ENCODE results near the gene GOLGA2. TPM values are rescaled to one million over a fixed set of nuclear protein-coding genes. Genes with fewer than 3 reads are reported as not detected.

Gene GOLGA2
- total RNA-seq, 4 donors from 2014 or later = 18.4 to 174 (median 89.9) TPM

GRCh38 chr9:128298535-128299482 lies 23.0 kb upstream of the GOLGA2 start:
- intact Hi-C loops (cut with DNase I; ENCODE audit: low total_unique reads) = no loop called here

DNA sequence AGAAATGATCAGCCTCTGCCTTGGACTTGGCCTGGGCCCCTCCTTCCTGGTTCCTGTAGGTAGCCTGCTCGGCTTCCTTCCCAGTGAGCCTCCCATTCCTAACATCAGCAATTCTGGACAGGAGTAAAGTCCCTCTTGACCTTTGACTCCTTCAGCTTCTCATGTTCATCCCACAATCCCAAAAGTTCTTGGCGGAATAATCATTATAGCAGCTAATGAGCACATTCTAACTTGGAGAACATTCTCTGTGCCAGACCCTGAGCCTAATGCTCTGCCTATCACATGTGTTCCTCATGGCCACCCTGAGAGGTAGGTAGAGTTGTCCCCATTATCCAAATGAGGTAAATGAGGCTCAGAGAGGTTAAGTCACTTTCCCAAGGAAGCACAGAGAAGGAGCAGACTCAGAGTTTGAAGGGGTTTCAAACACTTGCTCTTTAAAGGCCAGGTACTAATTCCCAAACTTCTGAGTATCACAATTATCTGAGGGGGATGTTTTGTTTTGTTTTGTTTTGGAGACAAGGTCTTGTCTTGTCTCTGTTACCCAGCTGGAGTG lies 21.5 kb upstream of the GOLGA2 start:
- DNase-seq = no peak
- Histone ChIP-seq H3K4me3 (no peak overlapping the region), H3K36me3 (no peaks in the 10 kb centered on the region), H3K27me3 (no peaks in the 10 kb centered on the region), H3K9me3 (no peaks in the 10 kb centered on the region), H3K4me1 (no peaks in the 10 kb centered on the region), H3K27ac (no peak overlapping the region)
- intact Hi-C loops (cut with DNase I; ENCODE audit: low total_unique reads) = no loop called here
- TF ChIP-seq POLR2A (IDR thresholded peaks at IDR 0.05) = no peak
- TF ChIP-seq CTCF (IDR thresholded peaks at IDR 0.05) = no peak

More at GRCh38 chr9:128298535-128299482, 23.0 kb upstream of the GOLGA2 start:
- H3K27ac ChIP-seq = no peak overlapping the region
- no peaks in the 10 kb centered on the region for H3K9me3 ChIP-seq
- H3K4me1 ChIP-seq = no peaks in the 10 kb centered on the region
- no peaks in the 10 kb centered on the region for H3K36me3 ChIP-seq
- H3K27me3 ChIP-seq = no peaks in the 10 kb centered on the region
- no peak for DNase-seq
- TF ChIP-seq CTCF (IDR thresholded peaks at IDR 0.05) (no peak), POLR2A (IDR thresholded peaks at IDR 0.05) (no peak)
- H3K4me3 ChIP-seq = no peak overlapping the region

DNA sequence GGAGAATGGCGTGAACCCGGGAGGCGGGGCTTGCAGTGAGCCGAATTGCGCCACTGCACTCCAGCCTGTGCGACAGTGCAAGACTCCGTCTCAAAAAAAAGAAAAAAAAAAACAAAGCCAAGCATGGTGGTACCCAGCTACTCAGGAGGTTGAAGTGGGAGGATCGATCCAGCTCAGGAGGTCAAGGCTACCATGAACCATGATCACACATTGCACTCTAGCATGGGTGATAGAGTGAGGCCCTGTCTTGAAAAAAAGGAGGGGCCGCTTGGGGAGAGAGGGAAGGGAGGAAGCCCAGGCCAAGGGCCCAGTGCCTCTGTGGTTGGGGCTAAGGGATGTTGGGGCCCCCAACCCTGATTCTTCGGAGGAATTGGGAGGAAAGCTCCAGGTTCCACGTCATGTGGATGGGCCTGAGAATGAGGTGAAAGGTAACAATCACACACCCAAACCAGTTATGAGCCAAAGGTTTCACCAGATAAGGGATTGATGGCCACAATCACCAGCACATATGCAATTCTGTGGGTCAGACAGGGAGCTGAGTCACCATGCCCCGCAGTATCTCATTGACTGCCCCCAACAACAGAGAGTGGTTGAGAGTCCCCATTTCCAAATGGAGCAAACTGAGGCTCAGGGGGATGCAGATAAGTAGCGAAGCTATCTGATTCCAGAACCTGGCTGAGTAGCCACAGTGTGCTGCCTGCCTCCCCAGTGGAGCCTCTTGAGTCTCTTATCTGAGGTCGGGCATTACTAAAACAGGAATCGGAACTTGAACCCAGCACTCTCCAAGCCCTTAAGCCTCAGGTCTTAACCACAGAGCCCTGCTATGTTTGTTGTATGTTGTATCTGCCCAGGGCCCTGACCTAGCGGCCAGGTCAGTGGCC lies 20.8 kb upstream of the GOLGA2 start:
- H3K4me1 ChIP-seq = no peaks in the 10 kb centered on the region
- no peaks in the 10 kb centered on the region for H3K27me3 ChIP-seq
- H3K27ac ChIP-seq = no peak overlapping the region
- no peaks in the 10 kb centered on the region for H3K9me3 ChIP-seq
- intact Hi-C loops (cut with DNase I; ENCODE audit: low total_unique reads) = no loop called here
- H3K36me3 ChIP-seq = no peaks in the 10 kb centered on the region
- TF ChIP-seq CTCF (IDR thresholded peaks at IDR 0.05) = no peak
- no peak for TF ChIP-seq POLR2A (IDR thresholded peaks at IDR 0.05)
- no peak overlapping the region for H3K4me3 ChIP-seq
- DNase-seq = no peak

DNA sequence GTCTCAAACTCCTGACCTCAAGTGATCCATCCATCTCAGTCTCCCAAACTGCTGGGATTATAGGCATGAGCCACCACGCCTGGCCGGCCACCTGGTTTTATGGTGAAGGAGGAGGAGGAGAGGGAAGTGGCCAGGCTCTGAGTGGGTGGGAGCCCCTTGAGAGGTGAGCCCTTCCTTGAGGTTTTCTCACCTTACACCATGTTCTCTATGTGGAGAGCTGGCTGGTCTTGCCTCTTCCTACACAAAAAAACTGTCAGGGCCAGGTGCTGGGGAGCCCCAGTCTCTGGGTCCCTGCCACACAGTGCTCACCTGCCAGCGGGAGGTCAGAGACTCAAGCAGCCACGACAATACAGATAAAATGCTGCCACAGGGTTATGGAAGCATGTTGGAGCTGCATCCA lies 18.3 kb upstream of the GOLGA2 start:
- TF ChIP-seq POLR2A (IDR thresholded peaks at IDR 0.05) (no peak), CTCF (IDR thresholded peaks at IDR 0.05) (no peak)
- H3K27me3 ChIP-seq = no peaks in the 10 kb centered on the region
- H3K4me3 ChIP-seq = no peak overlapping the region
- DNase-seq = no peak
- H3K4me1 ChIP-seq = no peaks in the 10 kb centered on the region
- no peaks in the 10 kb centered on the region for H3K9me3 ChIP-seq
- H3K27ac ChIP-seq = no peak overlapping the region
- intact Hi-C loops (cut with DNase I; ENCODE audit: low total_unique reads) = no loop called here
- no peaks in the 10 kb centered on the region for H3K36me3 ChIP-seq
